NOMO-1 treated with DMSO at 0.1 percent for 48 hours (cell line): Measurements from ENCODE around the gene THRA.

Experiments used
- DNase-seq: peaks from one replicate; lab custom pipeline; 2025; ENCODE audit not compliant: unreplicated experiment; lab: John Stamatoyannopoulos, UW

THRA gene

GRCh38 chr17:40026816-40027613 is 35.8 kb upstream of the THRA start:
- DNase-seq = peak; percentile 43

- no peak for DNase-seq
Observed at GRCh38 chr17:40027614-40028012, 35.2 kb upstream of the THRA start.

DNA sequence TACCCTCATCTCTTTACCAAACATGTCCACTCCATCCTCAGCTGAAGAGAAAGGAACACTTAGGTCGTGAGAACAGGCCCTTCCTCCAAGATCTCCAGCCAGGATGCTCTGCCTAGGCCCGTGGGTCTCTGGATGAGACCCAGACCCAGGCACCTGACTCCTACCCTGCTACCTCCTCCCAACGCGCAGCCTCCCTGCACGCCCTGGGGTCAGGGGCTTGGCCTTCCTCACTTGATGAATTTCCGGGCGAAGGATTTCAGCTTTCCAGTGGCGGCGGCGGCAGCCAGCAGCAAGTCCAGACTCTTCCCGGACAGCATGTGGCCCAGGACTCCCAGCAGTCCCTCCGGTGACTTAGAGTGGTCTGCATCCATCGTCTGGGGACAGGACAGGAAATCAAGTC is 34.2 kb upstream of the THRA start:
- DNase-seq = no peak

DNA sequence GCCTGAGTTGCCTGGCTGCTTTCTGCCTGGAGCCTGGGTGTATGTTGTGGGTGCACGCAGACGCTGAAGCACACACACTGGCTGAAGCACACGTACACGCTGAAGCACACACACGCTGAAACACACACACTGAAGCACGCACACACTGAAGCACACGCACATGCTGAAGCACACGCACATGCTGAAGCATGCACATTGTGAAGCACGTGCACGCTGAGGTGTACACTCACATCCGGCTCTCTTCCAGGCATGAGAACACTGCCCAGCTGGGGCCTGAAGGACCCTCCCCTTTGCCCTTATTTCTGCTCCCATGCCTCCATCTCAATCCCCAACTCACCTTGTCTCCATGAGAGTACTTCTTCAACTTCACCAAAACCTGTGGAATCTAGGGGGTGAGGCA is 31.1 kb upstream of the THRA start:
- no peak for DNase-seq

DNA sequence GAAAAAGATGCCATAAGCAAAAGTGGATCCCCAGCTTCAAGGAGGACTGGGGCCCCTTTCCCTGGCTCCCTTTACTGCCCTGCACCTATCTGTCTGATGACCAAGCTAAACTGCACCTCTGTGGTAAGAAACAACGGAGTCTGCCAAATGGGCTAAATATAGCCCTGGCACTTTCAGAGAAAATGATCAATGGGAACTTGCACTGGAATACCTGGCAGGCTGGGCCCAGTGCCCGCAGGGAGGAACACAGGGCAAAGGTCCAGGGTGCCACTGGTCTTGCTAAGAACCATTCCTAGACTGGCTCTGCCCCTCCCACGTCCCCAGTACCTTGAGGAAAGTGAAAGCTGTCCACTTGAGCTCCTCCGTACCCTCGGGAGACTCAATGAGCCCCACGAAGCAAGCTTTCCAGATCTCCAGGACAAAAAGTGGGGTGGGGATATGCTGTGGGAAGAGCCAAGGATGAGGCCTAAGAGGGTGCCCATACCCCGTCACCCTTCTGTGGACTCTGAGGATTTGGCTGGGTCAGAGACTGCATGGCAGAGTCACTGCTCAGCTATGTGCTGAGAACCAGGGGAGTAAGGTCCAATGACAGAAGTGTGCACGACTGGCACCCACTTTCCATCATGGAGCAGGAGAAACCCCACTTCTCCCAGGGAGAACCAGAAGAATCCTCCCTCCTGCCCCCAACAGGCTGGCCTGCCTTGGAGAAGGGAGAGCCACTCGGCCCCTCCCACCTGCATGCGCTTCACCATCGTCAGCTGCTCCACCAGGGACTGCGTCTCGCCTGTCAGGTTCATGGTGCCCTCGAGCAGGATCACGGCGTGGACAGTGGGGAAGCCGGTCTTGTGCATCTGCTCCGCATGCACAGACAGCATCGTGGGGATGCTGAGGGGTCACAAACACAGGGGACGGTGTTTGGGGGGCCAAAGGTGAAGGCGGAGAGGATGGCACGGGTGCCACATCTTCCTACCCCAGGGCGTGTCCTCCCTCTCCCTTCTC is 30.1 kb upstream of the THRA start:
- no peak for DNase-seq

DNA sequence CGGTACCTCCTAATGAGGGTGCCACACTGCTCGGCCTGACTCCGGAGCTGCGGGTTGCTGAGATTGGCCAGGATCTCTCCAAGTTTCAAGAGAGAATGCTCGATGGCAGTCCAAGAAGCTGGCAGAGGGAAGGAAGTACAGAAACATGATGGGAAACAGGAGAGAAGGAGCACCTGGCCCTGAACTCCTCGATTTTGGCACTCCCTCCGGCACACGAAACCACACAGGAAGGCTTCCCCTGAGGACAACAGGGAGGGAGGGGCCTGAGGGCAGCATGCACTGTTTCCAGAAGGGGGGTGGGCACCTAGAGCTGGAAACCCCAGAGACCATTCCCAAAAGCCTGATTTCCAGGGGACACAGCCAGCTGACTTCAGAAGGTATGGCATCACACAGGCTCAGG is 29.4 kb upstream of the THRA start:
- DNase-seq = no peak

- no peak for DNase-seq
Observed at GRCh38 chr17:40034426-40035161, 28.2 kb upstream of the THRA start.

DNA sequence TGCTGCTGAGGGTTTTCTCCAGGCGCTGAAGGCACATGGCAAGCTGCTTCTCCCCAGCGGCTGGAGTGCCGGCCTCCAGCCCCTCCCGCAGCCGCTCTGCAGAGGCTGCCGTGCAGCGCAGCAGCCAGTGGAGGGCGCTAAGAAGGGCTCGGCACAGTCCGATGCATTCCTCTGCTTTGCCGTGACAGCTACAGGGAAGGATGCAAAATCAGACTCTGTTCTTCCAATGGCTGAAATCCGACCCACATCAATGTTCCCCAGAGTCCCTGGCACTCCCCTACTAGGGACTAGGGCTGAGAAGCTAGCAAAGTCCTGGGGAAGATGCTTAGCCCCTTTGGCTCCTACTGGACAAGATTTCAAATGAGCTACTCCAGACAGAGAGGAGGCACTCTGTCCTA is 27.6 kb upstream of the THRA start:
- DNase-seq = no peak

GRCh38 chr17:40038882-40039513 is 23.8 kb upstream of the THRA start:
- DNase-seq = no peak

DNA sequence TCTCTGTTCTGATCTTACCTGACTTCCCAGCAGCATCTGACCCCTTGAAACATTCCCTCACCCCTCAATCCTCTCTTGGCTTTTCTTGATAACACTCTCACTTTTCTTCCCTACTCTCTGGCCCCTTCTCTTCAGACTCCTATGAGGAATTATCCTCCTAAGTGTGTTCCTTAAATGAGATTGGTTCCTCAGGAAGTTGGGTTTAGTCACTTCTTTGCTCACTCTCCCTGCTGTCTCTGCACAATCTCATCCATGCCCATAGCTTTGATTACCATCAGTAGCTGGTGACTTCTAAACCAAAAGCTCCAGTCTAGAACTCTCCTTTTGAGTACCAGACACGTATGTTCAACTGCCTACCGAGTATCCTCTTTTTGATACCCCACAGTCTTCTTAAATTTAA is 21.6 kb upstream of the THRA start:
- no peak for DNase-seq

DNA sequence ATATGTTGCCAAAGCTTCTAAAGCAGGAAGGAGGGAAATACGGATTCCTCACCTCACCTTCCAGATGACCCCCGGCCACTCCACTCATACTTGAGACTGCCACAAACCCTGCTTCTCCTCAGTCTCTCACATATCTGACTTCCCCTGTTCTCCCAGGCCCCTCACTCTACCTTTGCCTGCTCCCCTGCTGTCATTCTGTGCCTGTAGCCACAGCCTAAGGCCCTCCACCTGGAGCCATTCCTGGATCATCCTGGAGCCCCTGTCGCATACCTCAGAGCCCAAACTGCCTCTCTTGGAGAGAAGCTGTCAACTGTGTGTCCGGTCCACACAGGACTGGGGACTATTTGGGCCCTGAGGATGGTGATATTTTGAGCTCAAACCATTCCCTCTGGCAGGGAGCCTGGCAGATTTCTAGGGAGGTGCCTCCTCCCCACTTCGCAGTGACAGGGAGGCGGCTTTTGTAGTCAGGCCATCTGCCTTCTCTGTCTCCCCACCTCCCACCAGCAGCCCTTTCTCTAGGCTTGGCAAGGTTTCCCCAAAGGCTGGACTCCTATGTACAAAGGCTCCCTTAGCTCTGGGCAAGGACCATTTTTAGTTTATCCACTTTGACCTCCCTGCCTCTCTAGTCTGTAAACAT is 6.3 kb upstream of the THRA start:
- DNase-seq = no peak

GRCh38 chr17:40058186-40058784 is 4.5 kb upstream of the THRA start:
- DNase-seq = no peak

- no peak for DNase-seq
Observed at GRCh38 chr17:40058865-40059264, 3.9 kb upstream of the THRA start.

GRCh38 chr17:40059729-40060475 is 2.9 kb upstream of the THRA start:
- no peak for DNase-seq

DNA sequence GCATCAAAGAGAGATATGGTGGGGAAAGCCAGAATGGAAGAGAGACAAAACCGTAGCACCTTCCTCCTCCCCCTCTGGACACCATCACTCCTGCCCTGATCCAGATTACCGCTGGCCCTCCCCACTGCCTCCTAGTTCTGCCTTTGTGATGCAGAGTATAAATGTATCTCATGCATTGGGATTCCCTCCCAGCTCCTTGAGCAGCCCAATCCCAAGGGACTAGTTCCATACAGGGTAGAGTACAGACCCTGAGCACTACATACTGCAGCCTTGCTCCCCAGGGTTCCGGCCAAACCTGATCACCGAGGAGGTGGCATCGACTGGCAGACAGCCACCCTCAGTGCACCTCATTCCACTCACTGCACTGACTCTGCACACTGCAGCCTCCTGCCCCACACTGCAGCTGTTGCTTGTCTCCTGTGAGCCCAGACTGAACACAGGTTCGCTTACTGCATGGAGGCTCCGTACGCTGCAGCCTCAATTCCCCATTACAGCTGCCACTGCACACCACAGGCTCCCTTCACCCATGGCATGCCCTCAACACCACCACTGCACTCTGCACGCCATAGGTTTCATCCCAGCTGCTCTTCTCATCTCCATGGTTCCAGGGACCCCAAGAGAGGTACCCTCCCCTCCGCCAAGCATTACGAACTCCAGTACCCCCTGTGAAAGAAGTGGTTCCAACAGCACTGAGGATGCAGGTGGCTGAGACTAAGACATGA is 1.7 kb upstream of the THRA start:
- DNase-seq = no peak

DNA sequence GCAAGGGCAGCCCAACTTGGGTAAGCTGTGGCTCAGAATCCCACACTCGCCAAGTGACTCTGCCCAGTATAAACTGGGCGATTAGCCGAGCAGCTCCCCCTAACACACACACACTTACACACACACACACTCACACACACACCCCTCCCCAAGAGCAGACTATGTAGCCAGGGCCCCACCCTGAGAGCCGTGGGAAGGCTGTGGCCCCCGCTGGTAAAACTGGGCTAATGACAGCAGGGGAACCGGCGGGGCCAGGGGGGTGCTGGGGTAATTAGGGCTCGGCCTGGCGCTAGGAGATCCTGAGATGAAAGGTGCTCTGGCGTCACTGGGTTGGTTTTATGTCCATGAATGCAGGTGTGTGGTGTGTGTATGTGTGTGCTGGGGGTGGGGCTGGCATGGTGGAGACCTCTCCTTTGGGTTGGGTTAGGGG is 1.1 kb upstream of the THRA start:
- no peak for DNase-seq

- peak; percentile 78 for DNase-seq
Observed at GRCh38 chr17:40063187-40063771, 514 bp downstream of the THRA start.

- no peak for DNase-seq
Observed at GRCh38 chr17:40063901-40064531, 1.3 kb downstream of the THRA start.
